GM23338 (cell line): ENCODE data around the gene DKK2. TPM values are rescaled to one million over a fixed set of nuclear protein-coding genes. Genes with fewer than 3 reads are reported as not detected.

Experiments used
- ATAC-seq: fragments of 200-7000 bp; cut with Tn5 transposase; 3 replicates; pipeline ENCODE4 v1.9.1; 2020
- DNase-seq: peaks from one replicate; pipeline ENCODE4 v3.0.0-alpha.2; 2015; ENCODE audit warnings: low spot score
- H2AFZ ChIP-seq: fragments of 200-600 bp; sonication (generic); 2 replicates; pipeline ENCODE4 v1.8.0; 2016; ENCODE audit warnings: antibody characterized with exemption, mild to moderate bottlenecking, moderate library complexity
- H3F3A ChIP-seq: fragments of 200-600 bp; sonication (generic); replicated peaks from 2 replicates; pipeline ENCODE4 v1.8.0; 2017; ENCODE audit warnings: antibody characterized with exemption, mixed run types, low read depth
- H3K27ac ChIP-seq: fragments of 200-600 bp; sonication (generic); 2 replicates; pipeline ENCODE4 v1.6.1; 2016; ENCODE audit warnings: low read depth
- H3K27me3 ChIP-seq: fragments of 200-600 bp; sonication (generic); 2 replicates; pipeline ENCODE4 v1.8.0; 2016; ENCODE audit warnings: mild to moderate bottlenecking, mixed run types, moderate library complexity; ENCODE audit not compliant: insufficient read depth
- H3K36me3 ChIP-seq: fragments of 200-600 bp; sonication (generic); 2 replicates; pipeline ENCODE4 v1.8.0; 2016; ENCODE audit warnings: mild to moderate bottlenecking; ENCODE audit not compliant: insufficient read depth
- H3K4me1 ChIP-seq: fragments of 200-600 bp; sonication (generic); 2 replicates; pipeline ENCODE4 v1.8.0; 2016; ENCODE audit warnings: mild to moderate bottlenecking, moderate library complexity; ENCODE audit not compliant: insufficient read depth
- H3K4me2 ChIP-seq: fragments of 200-600 bp; sonication (generic); 2 replicates; pipeline ENCODE4 v1.7.1; 2017; ENCODE audit warnings: mixed run types
- H3K4me3 ChIP-seq: fragments of 200-600 bp; sonication (generic); 2 replicates; pipeline ENCODE4 v1.6.1; 2016; ENCODE audit warnings: mixed run types
- H3K79me2 ChIP-seq: fragments of 200-600 bp; sonication (generic); replicated peaks from 2 replicates; pipeline ENCODE4 v1.8.0; 2017; ENCODE audit warnings: mild to moderate bottlenecking; ENCODE audit not compliant: insufficient read depth
- H3K9me2 ChIP-seq: fragments of 200-600 bp; sonication (generic); 2 replicates; pipeline ENCODE4 v1.8.0; 2017; ENCODE audit not compliant: insufficient read depth
- H4K20me1 ChIP-seq: fragments of 200-600 bp; sonication (generic); replicated peaks from 2 replicates; pipeline ENCODE4 v1.8.0; 2017; ENCODE audit warnings: mild to moderate bottlenecking; ENCODE audit not compliant: insufficient read depth
- H3K27ac Mint-ChIP-seq: 2 replicates; pipeline ENCODE4 v1.8.0; 2020; ENCODE audit warnings: inconsistent platforms, mild to moderate bottlenecking, moderate library complexity, mixed read lengths
- H3K27me3 Mint-ChIP-seq: 3 replicates; pipeline ENCODE4 v1.8.0; 2022; ENCODE audit warnings: low read depth, mild to moderate bottlenecking, moderate library complexity, mixed read lengths, inconsistent platforms; ENCODE audit not compliant: insufficient read depth, poor library complexity
- H3K36me3 Mint-ChIP-seq: 3 replicates; pipeline ENCODE4 v1.8.0; 2021; ENCODE audit warnings: low read depth, mild to moderate bottlenecking, inconsistent platforms, moderate library complexity, mixed read lengths
- H3K4me1 Mint-ChIP-seq: 3 replicates; pipeline ENCODE4 v1.8.0; 2020; ENCODE audit warnings: mild to moderate bottlenecking, inconsistent platforms, mixed read lengths
- H3K4me3 Mint-ChIP-seq: 3 replicates; pipeline ENCODE4 v1.8.0; 2021; ENCODE audit warnings: moderate library complexity, mild to moderate bottlenecking, inconsistent platforms, mixed read lengths
- H3K9me3 Mint-ChIP-seq: 3 replicates; pipeline ENCODE4 v1.8.0; 2020; ENCODE audit warnings: moderate library complexity, mild to moderate bottlenecking, inconsistent platforms, mixed read lengths
- CREB1 ChIP-seq: fragments of 250-450 bp; sonication (Bioruptor Pico); IDR thresholded peaks from 2 replicates; pipeline ENCODE4 v1.5.0; 2020; ENCODE audit warnings: low read depth, mild to moderate bottlenecking, moderate library complexity
- EZH2 ChIP-seq: fragments of 200-600 bp; sonication (generic); IDR thresholded peaks from one replicate; pipeline ENCODE4 v1.8.0; 2017; ENCODE audit warnings: antibody characterized with exemption, mild to moderate bottlenecking, low read depth; ENCODE audit not compliant: unreplicated experiment
- EZH2phosphoT487 ChIP-seq: fragments of 200-600 bp; sonication (generic); IDR thresholded peaks from one replicate; pipeline ENCODE4 v1.8.1; 2018; ENCODE audit warnings: antibody characterized with exemption; ENCODE audit not compliant: unreplicated experiment
- JUNB ChIP-seq: IDR thresholded peaks from one replicate; pipeline ENCODE4 v1.6.1; 2016; ENCODE audit warnings: antibody characterized with exemption; ENCODE audit not compliant: unreplicated experiment
- NANOG ChIP-seq: IDR thresholded peaks from 2 replicates; pipeline ENCODE4 v1.6.1; 2016; ENCODE audit warnings: antibody characterized with exemption, borderline replicate concordance
- POLR2AphosphoS5 ChIP-seq: IDR thresholded peaks from 2 replicates; pipeline ENCODE4 v1.6.1; 2016; ENCODE audit warnings: antibody characterized with exemption, low read depth
- STAT1 ChIP-seq: IDR thresholded peaks from one replicate; pipeline ENCODE4 v1.6.1; 2016; ENCODE audit warnings: antibody characterized with exemption; ENCODE audit not compliant: unreplicated experiment
- ZNF114 ChIP-seq: fragments of 250-450 bp; sonication (Bioruptor Pico); IDR thresholded peaks from 2 replicates; pipeline ENCODE4 v1.5.0; 2020; ENCODE audit warnings: mild to moderate bottlenecking, moderate library complexity
- ZNF331 ChIP-seq: fragments of 250-450 bp; sonication (Bioruptor Pico); IDR thresholded peaks from 2 replicates; pipeline ENCODE4 v1.5.0; 2020; ENCODE audit warnings: low read depth, mild to moderate bottlenecking, moderate library complexity
- polyA plus RNA-seq: library from polyadenylated mRNA; unstranded; fragments of >200 nt; fragmentation: Nextera tagmentation; extraction: Ambion mirVana; gene quantifications from 2 replicates; pipeline ENCODE4 v1.2.1, GENCODE V29; 2016
- total RNA-seq: library from RNA; depleted of rRNA; stranded (reverse); fragments of >200 nt; shearing (Covaris generic); gene quantifications from 2 replicates; pipeline ENCODE4 v1.2.3, GENCODE V29; 2014
- TF ChIP-seq, protein P1 (sequence below): fragments of 250-450 bp; sonication (Bioruptor Pico); IDR thresholded peaks from 2 replicates; pipeline ENCODE4 v1.5.0; 2020; ENCODE audit warnings: mild to moderate bottlenecking, moderate library complexity
- TF ChIP-seq, protein P2 (sequence below), 2 experiments: fragments of 200-600 bp in 1 of 2; sonication (generic) in 1 of 2; conservative IDR thresholded peaks; 2 replicates each; pipeline versions ENCODE4 v1.5.1 to v1.6.1; 2016 to 2017; ENCODE audit warnings: antibody characterized with exemption in 2 of 2, low read depth in 2 of 2, mild to moderate bottlenecking in 2 of 2, moderate library complexity in 1 of 2
- TF ChIP-seq, protein P3 (sequence below): IDR thresholded peaks from one replicate; pipeline ENCODE4 v1.6.1; 2018; ENCODE audit warnings: antibody characterized with exemption; ENCODE audit not compliant: unreplicated experiment
- TF ChIP-seq, protein P4 (sequence below): IDR thresholded peaks from 2 replicates; pipeline ENCODE4 v1.6.1; 2016; ENCODE audit warnings: antibody characterized with exemption

DKK2 gene
- total and polyA plus RNA-seq, 2 experiments from 2014 or later, result 0.05 TPM; not detected in 1

GRCh38 chr4:106996490-106996889 is 39.6 kb downstream of the DKK2 start:
- no peaks in the 10 kb centered on the region for H3K36me3 Mint-ChIP-seq
- DNase-seq, result no peak
- Histone ChIP-seq H3K79me2 (no peaks in the 10 kb centered on the region), H3K4me3 (no peak overlapping the region), H3K27ac (no peak overlapping the region), H3K4me2 (no peak overlapping the region), H3K27me3 (no peaks in the 10 kb centered on the region), H3K4me1 (no peaks in the 10 kb centered on the region), H3K36me3 (no peaks in the 10 kb centered on the region), H3F3A (no peaks in the 10 kb centered on the region), H4K20me1 (no peaks in the 10 kb centered on the region), H3K9me2 (peaks cover under 1% of the 10 kb centered on the region; the same call in 1 of the 2 replicates), H2AFZ (no peak overlapping the region)
- no peaks in the 10 kb centered on the region for H3K27me3 Mint-ChIP-seq
- no peaks in the 10 kb centered on the region for H3K9me3 Mint-ChIP-seq
- no peak overlapping the region for H3K27ac Mint-ChIP-seq
- no peak for ATAC-seq
- no peak for TF ChIP-seq CREB1
- TF ChIP-seq ZNF331 (CRISPR knock-in tag), result no peak
- TF ChIP-seq NANOG, result no peak
- no peak for TF ChIP-seq STAT1
- no peak for TF ChIP-seq JUNB
- no peak for TF ChIP-seq ZNF114 (CRISPR knock-in tag)
- TF ChIP-seq, protein P1, sequence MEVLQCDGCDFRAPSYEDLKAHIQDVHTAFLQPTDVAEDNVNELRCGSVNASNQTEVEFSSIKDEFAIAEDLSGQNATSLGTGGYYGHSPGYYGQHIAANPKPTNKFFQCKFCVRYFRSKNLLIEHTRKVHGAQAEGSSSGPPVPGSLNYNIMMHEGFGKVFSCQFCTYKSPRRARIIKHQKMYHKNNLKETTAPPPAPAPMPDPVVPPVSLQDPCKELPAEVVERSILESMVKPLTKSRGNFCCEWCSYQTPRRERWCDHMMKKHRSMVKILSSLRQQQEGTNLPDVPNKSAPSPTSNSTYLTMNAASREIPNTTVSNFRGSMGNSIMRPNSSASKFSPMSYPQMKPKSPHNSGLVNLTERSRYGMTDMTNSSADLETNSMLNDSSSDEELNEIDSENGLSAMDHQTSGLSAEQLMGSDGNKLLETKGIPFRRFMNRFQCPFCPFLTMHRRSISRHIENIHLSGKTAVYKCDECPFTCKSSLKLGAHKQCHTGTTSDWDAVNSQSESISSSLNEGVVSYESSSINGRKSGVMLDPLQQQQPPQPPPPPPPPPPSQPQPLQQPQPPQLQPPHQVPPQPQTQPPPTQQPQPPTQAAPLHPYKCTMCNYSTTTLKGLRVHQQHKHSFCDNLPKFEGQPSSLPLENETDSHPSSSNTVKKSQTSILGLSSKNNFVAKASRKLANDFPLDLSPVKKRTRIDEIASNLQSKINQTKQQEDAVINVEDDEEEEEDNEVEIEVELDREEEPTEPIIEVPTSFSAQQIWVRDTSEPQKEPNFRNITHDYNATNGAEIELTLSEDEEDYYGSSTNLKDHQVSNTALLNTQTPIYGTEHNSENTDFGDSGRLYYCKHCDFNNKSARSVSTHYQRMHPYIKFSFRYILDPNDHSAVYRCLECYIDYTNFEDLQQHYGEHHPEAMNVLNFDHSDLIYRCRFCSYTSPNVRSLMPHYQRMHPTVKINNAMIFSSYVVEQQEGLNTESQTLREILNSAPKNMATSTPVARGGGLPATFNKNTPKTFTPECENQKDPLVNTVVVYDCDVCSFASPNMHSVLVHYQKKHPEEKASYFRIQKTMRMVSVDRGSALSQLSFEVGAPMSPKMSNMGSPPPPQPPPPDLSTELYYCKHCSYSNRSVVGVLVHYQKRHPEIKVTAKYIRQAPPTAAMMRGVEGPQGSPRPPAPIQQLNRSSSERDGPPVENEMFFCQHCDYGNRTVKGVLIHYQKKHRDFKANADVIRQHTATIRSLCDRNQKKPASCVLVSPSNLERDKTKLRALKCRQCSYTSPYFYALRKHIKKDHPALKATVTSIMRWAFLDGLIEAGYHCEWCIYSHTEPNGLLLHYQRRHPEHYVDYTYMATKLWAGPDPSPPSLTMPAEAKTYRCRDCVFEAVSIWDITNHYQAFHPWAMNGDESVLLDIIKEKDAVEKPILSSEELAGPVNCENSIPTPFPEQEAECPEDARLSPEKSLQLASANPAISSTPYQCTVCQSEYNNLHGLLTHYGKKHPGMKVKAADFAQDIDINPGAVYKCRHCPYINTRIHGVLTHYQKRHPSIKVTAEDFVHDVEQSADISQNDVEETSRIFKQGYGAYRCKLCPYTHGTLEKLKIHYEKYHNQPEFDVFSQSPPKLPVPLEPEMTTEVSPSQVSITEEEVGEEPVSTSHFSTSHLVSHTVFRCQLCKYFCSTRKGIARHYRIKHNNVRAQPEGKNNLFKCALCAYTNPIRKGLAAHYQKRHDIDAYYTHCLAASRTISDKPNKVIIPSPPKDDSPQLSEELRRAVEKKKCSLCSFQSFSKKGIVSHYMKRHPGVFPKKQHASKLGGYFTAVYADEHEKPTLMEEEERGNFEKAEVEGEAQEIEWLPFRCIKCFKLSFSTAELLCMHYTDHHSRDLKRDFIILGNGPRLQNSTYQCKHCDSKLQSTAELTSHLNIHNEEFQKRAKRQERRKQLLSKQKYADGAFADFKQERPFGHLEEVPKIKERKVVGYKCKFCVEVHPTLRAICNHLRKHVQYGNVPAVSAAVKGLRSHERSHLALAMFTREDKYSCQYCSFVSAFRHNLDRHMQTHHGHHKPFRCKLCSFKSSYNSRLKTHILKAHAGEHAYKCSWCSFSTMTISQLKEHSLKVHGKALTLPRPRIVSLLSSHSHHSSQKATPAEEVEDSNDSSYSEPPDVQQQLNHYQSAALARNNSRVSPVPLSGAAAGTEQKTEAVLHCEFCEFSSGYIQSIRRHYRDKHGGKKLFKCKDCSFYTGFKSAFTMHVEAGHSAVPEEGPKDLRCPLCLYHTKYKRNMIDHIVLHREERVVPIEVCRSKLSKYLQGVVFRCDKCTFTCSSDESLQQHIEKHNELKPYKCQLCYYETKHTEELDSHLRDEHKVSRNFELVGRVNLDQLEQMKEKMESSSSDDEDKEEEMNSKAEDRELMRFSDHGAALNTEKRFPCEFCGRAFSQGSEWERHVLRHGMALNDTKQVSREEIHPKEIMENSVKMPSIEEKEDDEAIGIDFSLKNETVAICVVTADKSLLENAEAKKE (CRISPR knock-in tag), result no peak
- TF ChIP-seq, protein P2, sequence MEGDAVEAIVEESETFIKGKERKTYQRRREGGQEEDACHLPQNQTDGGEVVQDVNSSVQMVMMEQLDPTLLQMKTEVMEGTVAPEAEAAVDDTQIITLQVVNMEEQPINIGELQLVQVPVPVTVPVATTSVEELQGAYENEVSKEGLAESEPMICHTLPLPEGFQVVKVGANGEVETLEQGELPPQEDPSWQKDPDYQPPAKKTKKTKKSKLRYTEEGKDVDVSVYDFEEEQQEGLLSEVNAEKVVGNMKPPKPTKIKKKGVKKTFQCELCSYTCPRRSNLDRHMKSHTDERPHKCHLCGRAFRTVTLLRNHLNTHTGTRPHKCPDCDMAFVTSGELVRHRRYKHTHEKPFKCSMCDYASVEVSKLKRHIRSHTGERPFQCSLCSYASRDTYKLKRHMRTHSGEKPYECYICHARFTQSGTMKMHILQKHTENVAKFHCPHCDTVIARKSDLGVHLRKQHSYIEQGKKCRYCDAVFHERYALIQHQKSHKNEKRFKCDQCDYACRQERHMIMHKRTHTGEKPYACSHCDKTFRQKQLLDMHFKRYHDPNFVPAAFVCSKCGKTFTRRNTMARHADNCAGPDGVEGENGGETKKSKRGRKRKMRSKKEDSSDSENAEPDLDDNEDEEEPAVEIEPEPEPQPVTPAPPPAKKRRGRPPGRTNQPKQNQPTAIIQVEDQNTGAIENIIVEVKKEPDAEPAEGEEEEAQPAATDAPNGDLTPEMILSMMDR (conservative IDR thresholded peaks at IDR 0.05; ENCODE audit: low read depth in 2 of 2), result no peak
- TF ChIP-seq POLR2AphosphoS5, result no peak
- no peak for TF ChIP-seq EZH2phosphoT487
- TF ChIP-seq, protein P3, sequence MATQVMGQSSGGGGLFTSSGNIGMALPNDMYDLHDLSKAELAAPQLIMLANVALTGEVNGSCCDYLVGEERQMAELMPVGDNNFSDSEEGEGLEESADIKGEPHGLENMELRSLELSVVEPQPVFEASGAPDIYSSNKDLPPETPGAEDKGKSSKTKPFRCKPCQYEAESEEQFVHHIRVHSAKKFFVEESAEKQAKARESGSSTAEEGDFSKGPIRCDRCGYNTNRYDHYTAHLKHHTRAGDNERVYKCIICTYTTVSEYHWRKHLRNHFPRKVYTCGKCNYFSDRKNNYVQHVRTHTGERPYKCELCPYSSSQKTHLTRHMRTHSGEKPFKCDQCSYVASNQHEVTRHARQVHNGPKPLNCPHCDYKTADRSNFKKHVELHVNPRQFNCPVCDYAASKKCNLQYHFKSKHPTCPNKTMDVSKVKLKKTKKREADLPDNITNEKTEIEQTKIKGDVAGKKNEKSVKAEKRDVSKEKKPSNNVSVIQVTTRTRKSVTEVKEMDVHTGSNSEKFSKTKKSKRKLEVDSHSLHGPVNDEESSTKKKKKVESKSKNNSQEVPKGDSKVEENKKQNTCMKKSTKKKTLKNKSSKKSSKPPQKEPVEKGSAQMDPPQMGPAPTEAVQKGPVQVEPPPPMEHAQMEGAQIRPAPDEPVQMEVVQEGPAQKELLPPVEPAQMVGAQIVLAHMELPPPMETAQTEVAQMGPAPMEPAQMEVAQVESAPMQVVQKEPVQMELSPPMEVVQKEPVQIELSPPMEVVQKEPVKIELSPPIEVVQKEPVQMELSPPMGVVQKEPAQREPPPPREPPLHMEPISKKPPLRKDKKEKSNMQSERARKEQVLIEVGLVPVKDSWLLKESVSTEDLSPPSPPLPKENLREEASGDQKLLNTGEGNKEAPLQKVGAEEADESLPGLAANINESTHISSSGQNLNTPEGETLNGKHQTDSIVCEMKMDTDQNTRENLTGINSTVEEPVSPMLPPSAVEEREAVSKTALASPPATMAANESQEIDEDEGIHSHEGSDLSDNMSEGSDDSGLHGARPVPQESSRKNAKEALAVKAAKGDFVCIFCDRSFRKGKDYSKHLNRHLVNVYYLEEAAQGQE, result no peak
- TF ChIP-seq, protein P4, sequence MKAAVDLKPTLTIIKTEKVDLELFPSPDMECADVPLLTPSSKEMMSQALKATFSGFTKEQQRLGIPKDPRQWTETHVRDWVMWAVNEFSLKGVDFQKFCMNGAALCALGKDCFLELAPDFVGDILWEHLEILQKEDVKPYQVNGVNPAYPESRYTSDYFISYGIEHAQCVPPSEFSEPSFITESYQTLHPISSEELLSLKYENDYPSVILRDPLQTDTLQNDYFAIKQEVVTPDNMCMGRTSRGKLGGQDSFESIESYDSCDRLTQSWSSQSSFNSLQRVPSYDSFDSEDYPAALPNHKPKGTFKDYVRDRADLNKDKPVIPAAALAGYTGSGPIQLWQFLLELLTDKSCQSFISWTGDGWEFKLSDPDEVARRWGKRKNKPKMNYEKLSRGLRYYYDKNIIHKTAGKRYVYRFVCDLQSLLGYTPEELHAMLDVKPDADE, result no peak
- TF ChIP-seq EZH2, result no peak
- H3K4me3 Mint-ChIP-seq, result no peak overlapping the region
- peaks cover 9% of the 10 kb centered on the region for H3K4me1 Mint-ChIP-seq
